Measurements from ENCODE around the gene THBS1. TPM values are rescaled to one million over a fixed set of nuclear protein-coding genes. Genes with fewer than 3 reads are reported as not detected.
A peak's percentile ranks its signal among the peaks of the same experiment; 100 is the strongest.

The THBS1 gene
- polyA plus RNA-seq, 1 experiment = 6,610 TPM

GRCh38 chr15:39641191-39641889, 60.5 kb downstream of the THBS1 start:
- ChIA-PET POLR2A (interaction anchor here (0.7 kb wide), 1 partner anchor 401 kb away, joined by 3 read pairs; no protein-coding TSS in a partner anchor), CTCF (interaction anchor here (0.7 to 1.7 kb wide), 5 partner anchors 10 to 33 kb away, joined by 3 to 6 read pairs (median 3); no protein-coding TSS in a partner anchor)
- H3K36me3 ChIP-seq (ENCODE audit: control insufficient read depth, insufficient read depth, low read length) = no peaks in the 10 kb centered on the region
- TF ChIP-seq CTCF (IDR thresholded peaks at IDR 0.05; ENCODE audit: insufficient read depth, low read depth, low read length) = no peak
- H3K4me3 ChIP-seq (ENCODE audit: low read depth, low read length) = no peak overlapping the region
- no peaks in the 10 kb centered on the region; the same call in 1 of the 2 replicates for H3K27me3 ChIP-seq (ENCODE audit: control insufficient read depth, insufficient read depth, low read length)
- DNase-seq (ENCODE audit: low read depth) = no peak

- no peak for TF ChIP-seq CTCF (IDR thresholded peaks at IDR 0.05; ENCODE audit: insufficient read depth, low read depth, low read length)
- no peaks in the 10 kb centered on the region for H3K27me3 ChIP-seq (ENCODE audit: control insufficient read depth, insufficient read depth, low read length)
- peak; percentile 47 for DNase-seq (ENCODE audit: low read depth)
- POLR2A ChIA-PET = no interaction called here
- H3K4me3 ChIP-seq (ENCODE audit: low read depth, low read length) = no peak overlapping the region
- H3K36me3 ChIP-seq (ENCODE audit: control insufficient read depth, insufficient read depth, low read length) = no peaks in the 10 kb centered on the region
- CTCF ChIA-PET = interaction anchor here (0.8 to 1.7 kb wide), 3 partner anchors 10 to 21 kb away, joined by 3 to 6 read pairs (median 4); no protein-coding TSS in a partner anchor
Measured at GRCh38 chr15:39642011-39642640, 61.2 kb downstream of the THBS1 start.

- no peak for DNase-seq (ENCODE audit: low read depth)
- no peak overlapping the region for H3K4me3 ChIP-seq (ENCODE audit: low read depth, low read length)
- no peaks in the 10 kb centered on the region for H3K27me3 ChIP-seq (ENCODE audit: control insufficient read depth, insufficient read depth, low read length)
- ChIA-PET POLR2A (no interaction called here), CTCF (interaction anchor here (0.8 to 1.3 kb wide), 2 partner anchors 9 to 15 kb away, joined by 4 to 7 read pairs; no protein-coding TSS in a partner anchor)
- H3K36me3 ChIP-seq (ENCODE audit: control insufficient read depth, insufficient read depth, low read length) = no peaks in the 10 kb centered on the region
- no peak for TF ChIP-seq CTCF (IDR thresholded peaks at IDR 0.05; ENCODE audit: insufficient read depth, low read depth, low read length)
Measured at GRCh38 chr15:39643727-39644126, 62.8 kb downstream of the THBS1 start.

- ChIA-PET CTCF (interaction anchor here (0.8 to 1.3 kb wide), 3 partner anchors 9 to 23 kb away, joined by 3 to 7 read pairs (median 4); no protein-coding TSS in a partner anchor), POLR2A (no interaction called here)
- no peak for TF ChIP-seq CTCF (IDR thresholded peaks at IDR 0.05; ENCODE audit: insufficient read depth, low read depth, low read length)
- H3K36me3 ChIP-seq (ENCODE audit: control insufficient read depth, insufficient read depth, low read length) = no peaks in the 10 kb centered on the region
- DNase-seq (ENCODE audit: low read depth) = no peak
- H3K4me3 ChIP-seq (ENCODE audit: low read depth, low read length) = no peak overlapping the region
- H3K27me3 ChIP-seq (ENCODE audit: control insufficient read depth, insufficient read depth, low read length) = no peaks in the 10 kb centered on the region
Measured at GRCh38 chr15:39644136-39644535, 63.3 kb downstream of the THBS1 start.
